Ovary (tissue), 9 donors: Measurements from ENCODE around the gene NKAPL. TPM values are rescaled to one million over a fixed set of nuclear protein-coding genes. Genes with fewer than 3 reads are reported as not detected.

ENCODE experiments used
- DNase-seq, 5 donors: peaks; one replicate each; pipeline ENCODE4 v3.0.0-alpha.2; 2019 to 2020
- H3K27ac ChIP-seq, 2 donors: fragments of 200-600 bp; one replicate each; pipeline versions ENCODE4 v1.5.1 to v1.8.0; 2019 to 2022
- H3K27me3 ChIP-seq: fragments of 200-600 bp; one replicate; pipeline ENCODE4 v1.8.0; 2022
- H3K36me3 ChIP-seq: fragments of 200-600 bp; sonication (generic); one replicate; pipeline ENCODE4 v1.5.1; 2019
- H3K4me1 ChIP-seq: one replicate; pipeline ENCODE4 v1.8.1; 2013; ENCODE audit warnings: mild to moderate bottlenecking, moderate library complexity; ENCODE audit not compliant: insufficient read depth
- H3K4me3 ChIP-seq: fragments of 200-600 bp; sonication (generic); one replicate; pipeline ENCODE4 v1.5.1; 2017
- H3K9me3 ChIP-seq, 2 donors: fragments of 200-600 bp in 1 of 2; sonication (generic) in 1 of 2; one replicate each; pipeline versions ENCODE4 v1.5.1 to v1.8.1; 2013 to 2019; ENCODE audit warnings: mild to moderate bottlenecking in 1 of 2, moderate library complexity in 1 of 2
- CTCF ChIP-seq, 3 donors: fragments of 450-650 bp in 2 of 3; fragments of 200-600 bp in 1 of 3; IDR thresholded peaks; one replicate each; pipeline versions ENCODE4 v1.5.1 to v1.8.0; 2016 to 2022; ENCODE audit warnings: antibody characterized with exemption in 3 of 3, mild to moderate bottlenecking in 1 of 3
- EP300 ChIP-seq: sonication (generic); formaldehyde crosslinking; IDR thresholded peaks from one replicate; pipeline ENCODE4 v1.6.1; 2017; ENCODE audit warnings: antibody characterized with exemption
- POLR2A ChIP-seq: fragments of 450-650 bp; IDR thresholded peaks from one replicate; pipeline ENCODE4 v1.6.1; 2017; ENCODE audit warnings: antibody characterized with exemption, mild to moderate bottlenecking, moderate library complexity
- WGBS, 3 donors: extraction: QIAGEN DNeasy Blood & Tissue Kit in 1 of 3; methylation state at CpG; one replicate each; pipeline versions ENCODE4 v1.1.5 to v1.1.7; 2013 to 2017; 5-methylcytosine and 5-hydroxymethylcytosine counted together
- intact Hi-C, 4 donors: fragments of 100-400 bp; cut with DNase I; formaldehyde crosslinking; loops; one replicate each; pipeline versions ENCODE4 v1.11.0 to v1.15.1; 2022 to 2023
- polyA plus RNA-seq, 2 donors: library from polyadenylated mRNA; stranded (reverse); fragments of 200-250 nt in 1 of 2; fragments of 350-450 nt in 1 of 2; fragmentation: Illumina TruSeq in 1 of 2; extraction: RNeasy Lipid Tissue Mini Kit (QIAGEN cat#74804) in 1 of 2; gene quantifications; one replicate each; pipeline ENCODE4 v1.2.3, GENCODE V29; 2013 to 2014
- total RNA-seq, 7 donors: library from RNA; depleted of rRNA in 2 of 7; stranded (reverse); fragments of >200 nt in 2 of 7; fragmentation: NEBNext Ultra II Directional in 3 of 7; extraction: Animal tissue kit (Norgen Biotek cat#: 25700) in 3 of 7; gene quantifications; one replicate each; pipeline versions ENCODE4 v1.1.0 to v1.2.4, GENCODE V29; 2016 to 2023
- donor health status: DM: no; HTN: no; CAD: no; lungs with moderate emphysema.
- donor health status: DM: no; HTN: no; CAD: no.
- donor health status: Bipolar disorder and iron deficiency.
- donor health status: DM: yes; HTN: yes; CAD: no.
- donor health status: DM: no; HTN: no; CAD: no.
- donor health status: DM: yes; HTN: yes; CAD: no.

The NKAPL gene
- total and polyA plus RNA-seq, 9 donors = 0.34 to 2.4 (median 1.6) TPM

GRCh38 chr6:28212510-28213212, 46.4 kb upstream of the NKAPL start:
- Histone ChIP-seq H3K27ac (no peak overlapping the region), H3K36me3 (no peaks in the 10 kb centered on the region), H3K4me1 (no peaks in the 10 kb centered on the region), H3K9me3 (no peaks in the 10 kb centered on the region), H3K4me3 (peak overlapping the region; percentile 10), H3K27me3 (peaks cover 5% of the 10 kb centered on the region)
- intact Hi-C loops = no loop called here
- 2 to 3% (median 2%) methylated on average over 21 of the region's 21 CpGs for WGBS, 3 donors
- no peak for DNase-seq
- TF ChIP-seq CTCF (IDR thresholded peaks at IDR 0.05) = no peak

- intact Hi-C loops = no loop called here
- Histone ChIP-seq H3K36me3 (no peaks in the 10 kb centered on the region), H3K27me3 (peaks cover 4% of the 10 kb centered on the region), H3K4me3 (no peak overlapping the region), H3K9me3 (no peaks in the 10 kb centered on the region), H3K27ac (no peak overlapping the region), H3K4me1 (no peaks in the 10 kb centered on the region)
- no peak for TF ChIP-seq EP300
- TF ChIP-seq CTCF (IDR thresholded peaks at IDR 0.05) = no peak
- TF ChIP-seq POLR2A = no peak
- 16 to 21% (median 17%) methylated on average over 2 of the region's 2 CpGs for WGBS, 3 donors
- DNase-seq = no peak
Measured at GRCh38 chr6:28213213-28213523, 45.9 kb upstream of the NKAPL start.

GRCh38 chr6:28215425-28215824, 43.7 kb upstream of the NKAPL start:
- Histone ChIP-seq H3K9me3 (no peaks in the 10 kb centered on the region), H3K27me3 (no peaks in the 10 kb centered on the region), H3K36me3 (no peaks in the 10 kb centered on the region), H3K4me3 (no peak overlapping the region), H3K27ac (no peak overlapping the region), H3K4me1 (no peaks in the 10 kb centered on the region)
- 34 to 52% (median 51%) methylated on average over 8 of the region's 8 CpGs for whole genome bisulfite sequencing, 3 donors
- intact Hi-C loops = no loop called here
- TF ChIP-seq POLR2A = no peak
- TF ChIP-seq EP300 = no peak
- no peak for TF ChIP-seq CTCF (IDR thresholded peaks at IDR 0.05)
- no peak for DNase-seq

- H3K27ac ChIP-seq = no peak overlapping the region
- intact Hi-C loops = no loop called here
- H3K4me1 ChIP-seq = no peaks in the 10 kb centered on the region
- no peaks in the 10 kb centered on the region for H3K36me3 ChIP-seq
- no peaks in the 10 kb centered on the region for H3K27me3 ChIP-seq
- TF ChIP-seq EP300 (no peak), POLR2A (no peak), CTCF (IDR thresholded peaks at IDR 0.05) (no peak)
- no peak for DNase-seq
- no peak overlapping the region for H3K4me3 ChIP-seq
- no peaks in the 10 kb centered on the region for H3K9me3 ChIP-seq
- WGBS, 3 donors = 88 to 89% (median 88%) methylated on average over 12 of the region's 12 CpGs
Measured at GRCh38 chr6:28217890-28218289, 41.2 kb upstream of the NKAPL start.
